Astrocyte (in vitro differentiated cells and primary cell): ENCODE results near the gene G2E3. TPM values are rescaled to one million over a fixed set of nuclear protein-coding genes. Genes with fewer than 3 reads are reported as not detected.

Experiments
- DNase-seq: peaks from one replicate; pipeline ENCODE4 v3.0.0-alpha.2; 2010; ENCODE audit warnings: low read depth
- FAIRE-seq: peaks from 2 replicates; lab custom pipeline; 2011; peaks lifted over from hg19 to GRCh38; lab: Jason Lieb, UNC
- H2AFZ ChIP-seq: 2 replicates; pipeline ENCODE4 v1.6.0; 2012; ENCODE audit warnings: low read depth, low read length, inconsistent platforms
- H3K27ac ChIP-seq: 2 replicates; pipeline ENCODE4 v1.5.1; 2011; ENCODE audit warnings: low read depth, low read length, inconsistent platforms
- H3K27me3 ChIP-seq: 2 replicates; pipeline ENCODE4 v1.6.0; 2011; ENCODE audit warnings: low read length, inconsistent platforms; ENCODE audit not compliant: insufficient read depth
- H3K36me3 ChIP-seq: 2 replicates; pipeline ENCODE4 v1.5.1; 2011; ENCODE audit warnings: low read length, inconsistent platforms; ENCODE audit not compliant: insufficient read depth
- H3K4me1 ChIP-seq: 2 replicates; pipeline ENCODE4 v1.5.1; 2011; ENCODE audit warnings: low read length, inconsistent platforms; ENCODE audit not compliant: insufficient read depth
- H3K4me2 ChIP-seq: 2 replicates; pipeline ENCODE4 v1.6.0; 2012; ENCODE audit warnings: low read length, inconsistent platforms
- H3K4me3 ChIP-seq: 2 replicates; pipeline ENCODE4 v1.5.1; 2011; ENCODE audit warnings: low read depth, mild to moderate bottlenecking, low read length, inconsistent platforms; ENCODE audit not compliant: insufficient read depth
- H3K79me2 ChIP-seq: 2 replicates; pipeline ENCODE4 v1.6.0; 2012; ENCODE audit warnings: mild to moderate bottlenecking, low read length, inconsistent platforms; ENCODE audit not compliant: insufficient read depth
- H3K9ac ChIP-seq: 2 replicates; pipeline ENCODE4 v1.6.0; 2012; ENCODE audit warnings: mild to moderate bottlenecking, low read length, inconsistent platforms
- H3K9me3 ChIP-seq: 2 replicates; pipeline ENCODE4 v1.5.1; 2012; ENCODE audit warnings: low read depth, mild to moderate bottlenecking, low read length, inconsistent platforms; ENCODE audit not compliant: insufficient read depth
- H4K20me1 ChIP-seq: 2 replicates; pipeline ENCODE4 v1.6.0; 2012; ENCODE audit warnings: low read length, inconsistent platforms; ENCODE audit not compliant: insufficient read depth
- H3K27ac Mint-ChIP-seq: one replicate; pipeline ENCODE4 v1.8.0; 2021; ENCODE audit warnings: mild to moderate bottlenecking, mixed read lengths; ENCODE audit not compliant: unreplicated experiment
- H3K27me3 Mint-ChIP-seq: one replicate; pipeline ENCODE4 v1.8.0; 2021; ENCODE audit warnings: low read depth, mixed read lengths; ENCODE audit not compliant: unreplicated experiment
- H3K36me3 Mint-ChIP-seq: one replicate; pipeline ENCODE4 v1.8.0; 2021; ENCODE audit warnings: low read depth, mixed read lengths; ENCODE audit not compliant: unreplicated experiment
- H3K4me1 Mint-ChIP-seq: one replicate; pipeline ENCODE4 v1.8.0; 2021; ENCODE audit warnings: low read depth, mixed read lengths; ENCODE audit not compliant: unreplicated experiment
- H3K4me3 Mint-ChIP-seq: one replicate; pipeline ENCODE4 v1.8.0; 2021; ENCODE audit warnings: mild to moderate bottlenecking, moderate library complexity, mixed read lengths; ENCODE audit not compliant: unreplicated experiment
- H3K9me3 Mint-ChIP-seq: one replicate; pipeline ENCODE4 v1.8.0; 2021; ENCODE audit warnings: mild to moderate bottlenecking, mixed read lengths; ENCODE audit not compliant: unreplicated experiment
- CTCF ChIP-seq: IDR thresholded peaks from 2 replicates; pipeline ENCODE4 v1.5.1; 2011; ENCODE audit warnings: low read depth, mild to moderate bottlenecking, inconsistent platforms, low read length, moderate library complexity; ENCODE audit not compliant: insufficient read depth
- EZH2 ChIP-seq: IDR thresholded peaks from 2 replicates; pipeline ENCODE4 v1.6.1; 2012; ENCODE audit warnings: mild to moderate bottlenecking, low read length, inconsistent platforms; ENCODE audit not compliant: insufficient read depth
- total RNA-seq: library from RNA; stranded (reverse); gene quantifications from 2 replicates; pipeline ENCODE4 v1.2.1, GENCODE V29; 2021

Gene G2E3
- total RNA-seq, 1 donor from 2014 or later = 22.4 TPM

GRCh38 chr14:30621940-30622830 lies 63.2 kb downstream of the G2E3 start, which contains the start of gene SCFD1:
TSS of gene SCFD1 (plus strand) at chr14:30622319. CDS start at chr14:30622339, 20 bp downstream.
- Histone ChIP-seq H3K4me3 (peak within 1 kb of the TSS; percentile 100), H3K79me2 (peaks cover 50% of the 10 kb centered on the region), H3K4me2 (peak within 1 kb of the TSS; percentile 88), H3K36me3 (peaks cover 5% of the 10 kb centered on the region), H3K27me3 (no peaks in the 10 kb centered on the region), H3K4me1 (peaks cover 13% of the 10 kb centered on the region), H3K27ac (peak within 1 kb of the TSS; percentile 97), H2AFZ (peak within 1 kb of the TSS; percentile 91), H4K20me1 (peaks cover 31% of the 10 kb centered on the region), H3K9ac (peak within 1 kb of the TSS; percentile 99), H3K9me3 (no peaks in the 10 kb centered on the region)
- H3K27me3 Mint-ChIP-seq = no peaks in the 10 kb centered on the region
- peaks cover 4% of the 10 kb centered on the region for H3K36me3 Mint-ChIP-seq
- peaks cover 16% of the 10 kb centered on the region for H3K4me1 Mint-ChIP-seq
- FAIRE-seq (no peak), DNase-seq (peak; percentile 76)
- TF ChIP-seq CTCF = no peak
- no peak for TF ChIP-seq EZH2
- peak within 1 kb of the TSS; percentile 98 for H3K4me3 Mint-ChIP-seq
- H3K27ac Mint-ChIP-seq = peak within 1 kb of the TSS; percentile 99
- no peaks in the 10 kb centered on the region for H3K9me3 Mint-ChIP-seq

- FAIRE-seq (no peak), DNase-seq (no peak)
- H3K36me3 ChIP-seq = peaks cover 5% of the 10 kb centered on the region
- Mint-ChIP-seq H3K4me3 (peak overlapping the region; percentile 98), H3K4me1 (peaks cover 20% of the 10 kb centered on the region), H3K27ac (peak overlapping the region; percentile 99), H3K9me3 (no peaks in the 10 kb centered on the region), H3K36me3 (peaks cover 6% of the 10 kb centered on the region), H3K27me3 (no peaks in the 10 kb centered on the region)
- H2AFZ ChIP-seq = no peak overlapping the region
- peak overlapping the region; percentile 99 for H3K9ac ChIP-seq
- no peaks in the 10 kb centered on the region for H3K9me3 ChIP-seq
- H3K27me3 ChIP-seq = no peaks in the 10 kb centered on the region
- peaks cover 13% of the 10 kb centered on the region for H3K4me1 ChIP-seq
- peak overlapping the region; percentile 100 for H3K4me3 ChIP-seq
- peak overlapping the region; percentile 88 for H3K4me2 ChIP-seq
- H3K27ac ChIP-seq = no peak overlapping the region
- TF ChIP-seq CTCF = no peak
- no peak for TF ChIP-seq EZH2
- H4K20me1 ChIP-seq = peaks cover 39% of the 10 kb centered on the region
- peaks cover 64% of the 10 kb centered on the region for H3K79me2 ChIP-seq
Observed at GRCh38 chr14:30623412-30624131, 64.6 kb downstream of the G2E3 start.
